CD4-positive, alpha-beta T cell treated with Interleukin-6 for 4 hours (primary cell): ENCODE results near the gene SEMA5B.

Experiments
- DNase-seq: peaks from one replicate; pipeline ENCODE4 v3.0.0-alpha.2; 2020; ENCODE audit warnings: mixed read lengths

SEMA5B gene

GRCh38 chr3:122973893-122974615 is 53.5 kb downstream of the SEMA5B start:
- DNase-seq, result no peak

DNA sequence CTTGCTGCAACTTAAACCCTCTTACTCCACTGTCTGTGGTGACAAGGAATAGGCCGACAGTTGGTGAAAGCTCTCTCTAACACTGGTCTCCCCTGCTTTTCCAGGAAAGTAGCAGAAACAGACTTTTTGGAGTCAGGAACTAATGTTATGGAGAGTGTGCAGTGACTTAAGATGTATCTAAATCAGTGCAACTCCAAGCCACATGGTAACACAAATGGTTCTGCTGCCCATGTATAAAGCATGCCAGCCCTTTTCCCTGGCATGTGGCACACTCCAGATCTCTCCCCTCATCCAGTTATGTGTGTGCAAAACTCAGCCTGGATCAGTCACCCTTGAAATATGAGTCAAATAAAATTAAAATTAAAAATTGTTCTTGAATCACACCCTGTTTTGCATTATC is 55.4 kb downstream of the SEMA5B start:
- no peak for DNase-seq

DNA sequence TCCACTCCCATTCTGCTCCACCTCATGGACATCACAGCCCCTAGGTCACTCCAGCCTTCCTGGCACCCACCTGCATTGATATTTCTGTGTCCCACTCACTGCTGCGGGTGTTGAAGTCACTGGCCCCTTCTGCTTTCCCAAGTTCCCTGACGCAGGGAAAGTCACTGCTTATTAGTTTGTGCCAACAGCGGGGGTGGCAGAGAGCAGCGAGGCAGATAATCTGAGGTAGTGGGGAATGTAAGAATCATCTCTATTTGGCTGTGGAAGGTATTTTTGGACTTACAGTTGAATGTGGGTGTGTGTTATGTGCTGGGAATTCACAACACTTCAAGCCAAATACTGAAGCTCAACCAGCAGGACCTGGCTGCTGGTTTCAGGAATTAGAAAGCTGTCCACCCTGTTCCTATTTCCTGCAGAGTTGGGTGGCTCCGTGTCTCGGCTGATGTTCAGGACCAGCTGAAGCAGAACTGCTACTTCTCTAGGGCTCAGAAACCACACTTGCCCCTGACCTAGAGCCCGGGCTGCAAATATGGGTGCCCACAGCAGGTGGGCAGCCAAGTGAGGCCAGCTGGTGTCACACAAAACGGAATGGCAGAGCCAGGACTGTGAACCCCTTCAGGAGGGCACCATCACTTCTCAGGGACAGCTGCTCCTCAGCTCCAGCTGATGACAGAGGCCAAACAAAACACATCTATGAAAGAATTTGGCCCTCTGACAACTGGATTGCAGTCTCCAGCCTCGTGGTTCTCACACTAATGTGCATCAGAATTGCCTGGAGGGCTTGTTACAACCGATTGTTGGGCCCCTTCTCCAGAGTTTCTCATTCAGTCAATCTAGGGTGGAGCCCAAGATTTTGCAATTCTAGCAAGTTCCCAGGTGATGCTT is 57.7 kb downstream of the SEMA5B start:
- no peak for DNase-seq

DNA sequence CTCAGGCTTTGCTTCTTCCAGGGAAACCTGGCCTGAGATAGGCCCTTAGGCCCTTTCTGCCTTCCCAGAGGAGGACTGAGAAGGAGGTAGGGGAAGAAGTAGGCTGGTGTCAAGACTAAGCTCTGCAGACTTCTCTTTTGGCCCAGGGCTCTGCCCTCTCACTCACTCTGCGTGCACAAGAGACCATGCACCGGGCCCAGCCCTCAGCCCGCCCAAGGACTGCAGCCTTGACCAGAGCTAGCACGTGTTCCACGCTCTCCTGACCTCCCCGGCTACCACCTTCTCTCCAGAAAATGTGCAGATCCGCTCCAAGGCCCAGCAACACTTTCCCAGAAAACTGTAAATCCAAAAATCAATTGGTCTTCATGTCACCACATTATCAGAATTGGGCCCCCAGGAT is 59.8 kb downstream of the SEMA5B start:
- DNase-seq, result no peak

DNA sequence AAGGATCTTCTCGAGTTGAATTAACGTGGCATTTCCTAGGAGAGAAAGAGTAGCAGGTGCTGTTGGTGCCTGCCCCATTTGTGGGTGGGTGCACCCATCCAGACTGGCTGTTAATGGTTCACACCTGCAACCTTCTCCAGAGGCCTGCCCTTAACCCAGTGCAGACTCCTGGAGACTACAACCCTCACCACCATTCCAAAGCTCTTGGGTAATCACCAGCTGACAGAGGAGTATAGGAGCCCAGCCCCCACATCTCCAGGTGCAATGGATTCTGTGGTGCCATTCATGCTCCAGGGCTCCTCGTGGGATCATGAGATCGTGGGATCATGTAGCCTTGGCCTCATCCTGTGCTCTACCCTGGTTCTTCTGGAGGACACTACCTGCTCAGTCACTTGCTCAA is 60.2 kb downstream of the SEMA5B start:
- no peak for DNase-seq

DNA sequence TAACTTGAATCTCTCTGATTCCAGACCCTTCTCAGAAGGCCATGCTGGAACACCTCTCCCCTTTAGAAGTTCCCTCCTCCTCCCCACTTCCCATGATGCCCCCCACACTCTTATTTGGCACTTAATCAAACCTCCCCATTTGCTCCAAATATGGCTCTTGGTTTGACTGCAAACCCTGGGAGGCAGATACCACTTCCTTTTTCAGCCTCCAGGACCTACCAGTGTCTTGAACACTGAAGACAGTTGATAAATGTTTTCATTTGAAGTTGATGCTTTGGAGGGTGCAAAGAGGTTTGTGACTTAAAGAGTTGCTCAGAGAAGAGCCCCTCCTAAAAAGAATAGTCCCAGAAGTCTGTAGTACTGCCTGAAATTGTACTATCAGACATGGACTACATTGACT is 61.5 kb downstream of the SEMA5B start:
- DNase-seq, result no peak

DNA sequence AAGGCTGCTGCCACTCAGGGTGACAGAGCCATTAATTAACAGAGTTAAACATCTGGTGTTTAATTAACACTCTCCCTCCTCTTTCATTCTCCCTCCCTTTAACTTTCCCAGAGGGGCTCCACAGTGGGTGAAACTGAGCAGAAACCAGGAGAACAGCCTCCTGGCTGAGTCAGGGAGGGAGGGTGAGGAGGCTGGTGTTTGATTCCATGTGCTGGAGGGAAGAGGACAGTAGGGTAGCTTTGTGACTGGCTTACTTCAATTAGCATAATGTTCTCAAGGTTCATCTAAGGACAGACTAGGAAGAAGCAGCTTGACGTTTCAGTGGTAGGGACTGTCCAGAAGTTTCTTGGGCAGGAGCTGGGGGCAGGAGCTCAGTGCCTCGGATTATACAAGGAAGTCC is 62.8 kb downstream of the SEMA5B start:
- DNase-seq, result no peak

DNA sequence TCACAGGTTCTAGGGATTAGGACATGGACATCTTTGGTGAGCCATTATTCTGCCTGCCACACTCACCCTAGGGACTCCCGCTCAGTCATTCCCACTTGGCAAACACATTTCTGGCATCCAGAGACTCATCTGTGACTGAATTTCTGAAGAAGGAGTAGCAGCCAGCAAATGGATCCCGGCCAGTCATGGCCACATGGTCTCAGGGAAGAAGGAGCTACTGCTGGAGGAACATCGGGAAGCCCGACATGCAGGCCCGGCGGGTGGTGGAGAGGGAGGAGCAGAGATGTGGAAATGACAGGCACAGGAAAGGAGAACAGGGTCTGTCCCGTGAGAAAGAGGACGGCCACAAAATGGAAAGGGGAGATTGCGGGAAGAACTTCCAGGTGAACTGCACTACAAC is 65.4 kb downstream of the SEMA5B start:
- no peak for DNase-seq

DNA sequence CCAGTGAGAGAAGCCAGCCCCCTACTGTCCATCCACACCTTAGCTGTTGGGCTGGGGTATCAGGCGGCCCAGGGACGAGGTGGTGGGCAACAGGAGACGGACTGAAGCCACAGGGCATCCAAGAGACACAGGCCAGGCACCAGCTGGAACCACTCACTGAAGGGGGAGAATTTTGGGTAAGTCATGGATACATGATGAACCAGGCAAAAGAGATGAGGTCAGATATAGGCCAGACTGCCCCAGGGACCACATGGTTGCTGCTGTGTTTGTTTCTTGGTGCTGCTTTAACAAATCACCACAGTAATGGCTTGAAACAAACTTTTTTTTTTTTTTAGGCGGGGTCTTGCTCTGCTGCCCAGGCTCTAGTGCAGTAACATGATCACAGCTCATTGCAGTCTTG is 66.4 kb downstream of the SEMA5B start:
- no peak for DNase-seq

DNA sequence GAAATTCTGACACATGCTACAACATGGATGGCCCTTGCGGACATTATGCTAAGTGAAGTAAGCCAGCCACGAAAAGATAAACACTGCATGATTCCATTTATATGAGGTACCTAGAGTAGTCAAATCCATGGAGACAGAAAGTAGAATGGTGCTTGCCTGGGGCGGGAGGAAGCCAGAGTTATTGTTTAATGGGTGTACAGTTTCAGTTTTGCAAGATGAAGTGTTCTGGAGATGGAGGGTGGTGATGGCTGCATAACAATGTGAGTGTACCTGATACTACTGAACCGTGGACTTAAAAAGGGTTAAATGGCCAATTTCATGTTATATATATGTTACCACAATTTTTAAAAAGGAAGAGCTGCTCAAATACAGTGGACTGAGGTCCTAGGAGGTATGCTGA is 66.9 kb downstream of the SEMA5B start:
- DNase-seq, result no peak

- no peak for DNase-seq
Measured at GRCh38 chr3:122959339-122959738, 68.2 kb downstream of the SEMA5B start.

DNA sequence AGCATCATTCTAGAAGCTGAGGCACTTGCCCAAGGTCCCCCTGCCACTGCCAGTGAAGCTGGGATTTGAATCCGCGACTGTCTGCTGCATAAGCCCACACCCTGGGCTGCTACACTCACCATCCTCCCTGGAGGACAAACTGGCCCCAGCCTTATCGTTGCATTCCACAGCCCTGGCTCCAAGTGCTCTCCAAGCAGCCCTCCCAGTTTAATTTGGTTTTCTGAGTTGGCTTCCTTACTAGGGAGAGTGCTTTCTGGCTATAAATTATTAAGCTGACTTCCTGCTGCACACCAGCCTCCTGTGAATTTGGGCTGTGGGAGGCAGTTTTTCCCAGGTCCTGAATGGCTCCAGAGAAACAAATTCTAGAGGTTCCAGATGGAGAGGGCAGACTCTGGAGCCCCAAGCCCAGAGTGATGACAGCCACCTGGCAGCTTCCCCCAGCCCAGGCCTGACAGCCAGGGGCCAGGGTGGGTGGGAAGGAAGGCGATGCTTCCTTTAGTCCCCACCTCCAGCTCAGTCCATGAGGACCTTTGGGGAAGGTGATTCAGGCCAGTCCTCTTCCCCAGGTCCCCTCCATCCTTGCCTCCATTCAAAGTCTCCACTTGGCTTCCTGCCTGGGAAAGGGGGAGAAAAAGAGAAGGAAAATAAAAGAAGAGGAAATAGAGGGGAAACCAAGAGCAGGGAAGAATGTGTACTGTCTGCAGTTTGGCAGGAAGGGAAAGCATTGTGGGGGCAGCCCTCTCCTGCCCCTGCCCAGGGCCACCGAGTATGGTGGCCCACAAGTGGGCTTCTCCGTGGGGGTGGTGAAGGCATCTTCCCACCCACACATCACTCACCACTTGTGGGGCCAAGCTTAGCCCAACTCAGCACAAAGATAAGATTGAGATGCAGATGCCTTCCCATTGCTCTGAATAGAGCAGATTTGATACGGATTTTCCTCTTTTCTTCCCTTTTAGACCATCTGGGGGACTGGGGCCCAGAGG is 69.6 kb downstream of the SEMA5B start:
- no peak for DNase-seq

DNA sequence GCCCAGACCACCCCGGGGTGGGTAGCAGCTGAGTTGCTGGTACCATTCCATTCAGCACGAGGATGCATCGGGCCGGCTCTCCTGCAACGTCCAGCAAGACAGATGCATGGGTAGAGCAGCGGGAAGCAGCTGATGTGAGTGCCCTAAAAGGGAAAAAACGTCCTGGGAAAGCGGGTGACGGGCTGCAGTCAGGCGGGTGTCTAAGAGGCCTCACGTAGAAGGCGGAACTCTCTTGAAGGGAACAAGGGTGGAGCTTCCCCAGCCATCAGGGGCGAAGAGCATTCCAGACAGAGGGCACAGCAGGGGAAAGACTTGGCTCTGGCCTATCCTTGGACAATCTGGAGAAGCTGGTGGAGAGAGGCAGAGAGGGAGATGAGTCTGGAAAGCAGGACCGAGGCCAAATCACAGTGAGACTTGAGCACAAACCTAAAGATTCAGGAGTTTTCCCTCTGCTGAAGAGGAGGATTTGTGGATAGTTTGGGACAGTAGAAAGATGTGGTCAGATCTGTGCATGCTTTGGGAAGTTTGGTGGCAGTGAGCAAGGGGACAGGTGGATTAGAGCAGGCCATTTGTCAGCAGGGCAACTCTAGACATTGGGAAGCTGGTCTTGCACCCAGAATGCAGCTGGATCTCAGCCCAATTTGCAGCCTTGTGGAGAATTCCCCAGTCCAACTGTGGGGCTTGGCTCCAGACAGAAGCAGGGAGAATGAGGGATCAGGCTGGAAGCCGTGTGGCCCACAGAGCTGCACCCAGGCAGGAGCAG is 70.7 kb downstream of the SEMA5B start:
- no peak for DNase-seq

GRCh38 chr3:122955916-122956692 is 71.5 kb downstream of the SEMA5B start:
- DNase-seq, result no peak

GRCh38 chr3:122952520-122952919 is 75.0 kb downstream of the SEMA5B start:
- DNase-seq, result no peak

GRCh38 chr3:122948408-122948807 is 79.2 kb downstream of the SEMA5B start:
- no peak for DNase-seq

- DNase-seq, result no peak
Measured at GRCh38 chr3:122947738-122948137, 79.8 kb downstream of the SEMA5B start.

DNA sequence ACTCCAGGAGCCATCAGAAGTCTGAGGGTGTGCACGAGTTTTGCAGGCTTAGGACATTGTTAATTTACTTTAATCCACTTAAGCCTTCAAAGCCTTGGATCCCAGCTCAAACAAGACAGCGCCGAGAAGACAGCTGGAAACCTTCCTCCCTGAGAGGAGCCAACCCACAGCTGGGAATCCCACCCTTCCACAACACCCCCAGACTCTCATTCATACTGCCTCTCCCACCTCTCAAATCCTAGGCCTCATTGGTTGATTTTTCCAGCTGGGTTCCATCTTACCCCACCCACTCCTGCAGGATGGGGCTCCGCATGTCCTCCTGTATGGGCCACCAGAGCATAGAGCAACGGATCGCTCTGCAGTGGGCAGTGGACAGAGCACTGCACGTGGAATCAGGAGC is 80.4 kb downstream of the SEMA5B start:
- DNase-seq, result no peak

DNA sequence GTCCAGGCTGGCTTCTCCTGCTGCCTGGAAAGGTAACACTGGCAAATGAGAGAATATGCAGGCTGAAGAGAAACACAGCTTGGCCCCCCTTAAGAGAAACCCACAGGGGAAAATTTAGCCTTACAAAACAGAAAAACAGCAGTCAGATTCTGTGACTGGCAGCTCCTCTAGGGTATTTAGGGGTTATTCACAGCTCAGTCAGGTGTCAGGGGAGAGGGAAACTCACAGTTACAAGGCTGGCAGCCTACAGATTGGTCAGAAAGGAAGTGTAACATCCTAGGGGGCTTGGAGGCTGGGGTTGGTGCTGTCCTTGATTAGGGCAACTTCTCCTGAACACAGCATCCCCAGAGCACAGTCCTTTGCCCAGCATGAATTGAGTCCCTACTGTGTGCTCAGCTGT is 81.4 kb downstream of the SEMA5B start:
- no peak for DNase-seq

DNA sequence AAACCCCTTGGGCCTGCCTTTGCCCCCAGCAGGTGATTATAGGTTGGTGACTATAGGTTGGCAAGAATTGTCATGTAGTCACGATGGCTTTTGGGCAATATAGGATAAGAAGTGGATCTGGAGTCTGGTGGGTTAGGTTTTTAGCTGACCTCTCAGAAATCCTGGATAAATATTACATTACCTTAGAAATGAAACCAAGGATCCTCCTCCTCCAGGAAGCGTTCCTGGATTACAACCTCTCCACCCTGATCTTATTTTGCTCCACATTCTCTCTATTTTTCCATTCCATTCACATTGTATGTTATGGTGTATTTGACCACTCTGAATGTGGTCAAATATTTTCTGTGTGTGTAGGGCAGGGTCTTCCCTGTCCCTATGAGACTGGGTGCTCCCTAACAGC is 82.3 kb downstream of the SEMA5B start:
- DNase-seq, result no peak

DNA sequence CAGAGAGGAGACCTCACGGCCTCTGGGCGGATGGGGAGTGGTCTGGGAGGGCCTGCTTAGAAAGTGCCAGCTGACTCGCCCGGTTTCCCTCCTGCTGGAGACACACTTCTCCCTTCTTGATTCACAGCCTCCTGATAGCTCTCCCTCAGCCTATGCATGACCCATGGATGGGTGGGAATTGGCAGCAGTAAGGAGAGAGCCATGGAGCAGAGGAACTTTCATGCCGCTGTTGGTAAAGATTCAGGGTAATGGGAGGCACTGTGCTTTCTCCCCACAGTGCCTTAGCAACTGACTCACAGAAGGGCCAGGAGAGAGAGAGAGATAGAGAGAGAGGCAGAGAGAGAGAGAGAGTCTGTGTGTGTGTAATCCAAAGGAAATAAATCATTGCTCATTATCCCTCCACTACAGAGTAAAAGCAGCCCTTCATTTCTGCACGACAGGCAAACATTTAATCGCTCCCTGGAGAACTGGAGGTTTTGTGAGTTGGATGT is 82.8 kb downstream of the SEMA5B start:
- DNase-seq, result no peak
